Fibroblast of lung (primary cell): Measurements from ENCODE around the gene FAM174A.

Experiments used
- CTCF ChIP-seq, 2 donors: IDR thresholded peaks in 1 of 2; conservative IDR thresholded peaks in 1 of 2; 1 replicate in 1 of 2; 2 replicates in 1 of 2; pipeline ENCODE4 v1.5.1; 2011 to 2012; ENCODE audit warnings: low read length in 2 of 2, control low read depth in 1 of 2, inconsistent platforms in 1 of 2, low read depth in 1 of 2, mild to moderate bottlenecking in 1 of 2
- EZH2 ChIP-seq: IDR thresholded peaks from 2 replicates; pipeline ENCODE4 v1.5.1; 2012; ENCODE audit warnings: low read length, control low read depth, mild to moderate bottlenecking; ENCODE audit errors: missing control alignments

DNA sequence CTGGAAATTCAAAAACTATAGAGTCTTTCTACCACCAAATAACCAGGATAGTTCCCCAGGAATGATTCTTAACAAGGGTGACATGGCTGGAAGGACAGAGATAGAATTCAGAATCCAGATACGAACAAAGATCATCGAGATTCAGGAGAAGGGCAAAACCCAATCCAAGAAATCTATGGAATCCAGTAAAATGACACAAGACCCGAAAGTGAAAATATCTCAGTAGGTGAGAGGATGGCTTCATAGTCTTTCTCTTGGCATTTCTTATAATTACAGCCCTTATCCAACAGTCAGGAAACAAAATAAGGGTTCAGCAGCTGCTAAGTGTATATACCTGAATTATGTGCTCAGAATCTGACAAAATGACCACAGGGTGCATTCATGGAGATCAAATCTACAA lies 81.8 kb downstream of the FAM174A start:
- TF ChIP-seq CTCF (conservative IDR thresholded peaks at IDR 0.05 in 1 of 2, IDR thresholded peaks at IDR 0.05 in 1 of 2; ENCODE audit: low read depth in 1 of 2, low read length in 2 of 2) (no peak), EZH2 (no peak)
